MG63 (cell line): ENCODE results near the gene DAB1. TPM values are rescaled to one million over a fixed set of nuclear protein-coding genes. Genes with fewer than 3 reads are reported as not detected.

Experiments used
- DNase-seq: peaks from one replicate; pipeline ENCODE4 v3.0.0-alpha.2; 2020
- H3K27me3 ChIP-seq: fragments of 250-450 bp; sonication (Bioruptor Pico); 2 replicates; pipeline ENCODE4 v1.5.1; 2020; ENCODE audit warnings: mild to moderate bottlenecking, moderate library complexity
- H3K36me3 ChIP-seq: fragments of 250-450 bp; sonication (Bioruptor Pico); 2 replicates; pipeline ENCODE4 v1.5.1; 2020; ENCODE audit warnings: mild to moderate bottlenecking, moderate library complexity
- H3K4me3 ChIP-seq: fragments of 250-450 bp; sonication (Bioruptor Pico); 2 replicates; pipeline ENCODE4 v1.5.1; 2020; ENCODE audit warnings: mild to moderate bottlenecking, moderate library complexity
- H3K9me3 ChIP-seq: fragments of 250-450 bp; sonication (Bioruptor Pico); 2 replicates; pipeline ENCODE4 v1.5.1; 2020; ENCODE audit warnings: mild to moderate bottlenecking, moderate library complexity
- total RNA-seq: library from RNA; depleted of rRNA; stranded (reverse); fragments of >200 nt; shearing (Covaris generic); gene quantifications from 2 replicates; pipeline ENCODE4 v1.2.3, GENCODE V29; 2014; ENCODE audit warnings: low replicate concordance

DAB1 gene
- total RNA-seq, 1 experiment from 2014 or later: not detected

- DNase-seq: no peak
- H3K36me3 ChIP-seq: no peaks in the 10 kb centered on the region
- H3K4me3 ChIP-seq: no peak overlapping the region
- H3K9me3 ChIP-seq: no peaks in the 10 kb centered on the region
- H3K27me3 ChIP-seq: no peaks in the 10 kb centered on the region
Observed at GRCh38 chr1:57048856-57049255, 375.0 kb downstream of the DAB1 start.

DNA sequence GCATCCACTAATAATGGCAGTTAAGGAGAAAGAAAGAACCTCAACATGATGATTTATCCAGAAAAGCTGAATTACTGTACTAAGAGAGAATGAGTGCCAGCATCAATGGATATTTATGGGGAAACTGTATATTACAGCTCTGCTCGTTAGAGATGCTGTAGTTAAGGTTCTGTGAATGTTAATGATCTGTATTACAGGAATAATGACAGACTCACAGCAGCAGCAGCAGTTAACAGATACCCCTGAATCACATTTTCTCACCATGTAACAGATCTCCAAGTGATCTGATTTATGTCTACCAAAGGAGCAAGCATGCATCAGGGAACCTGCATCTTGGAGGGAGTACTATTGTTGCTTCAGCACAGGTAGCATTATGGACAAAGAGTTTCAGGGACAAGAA is 377.4 kb downstream of the DAB1 start:
- H3K27me3 ChIP-seq: no peaks in the 10 kb centered on the region
- no peaks in the 10 kb centered on the region for H3K9me3 ChIP-seq
- DNase-seq: no peak
- H3K36me3 ChIP-seq: no peaks in the 10 kb centered on the region
- H3K4me3 ChIP-seq: no peak overlapping the region

DNA sequence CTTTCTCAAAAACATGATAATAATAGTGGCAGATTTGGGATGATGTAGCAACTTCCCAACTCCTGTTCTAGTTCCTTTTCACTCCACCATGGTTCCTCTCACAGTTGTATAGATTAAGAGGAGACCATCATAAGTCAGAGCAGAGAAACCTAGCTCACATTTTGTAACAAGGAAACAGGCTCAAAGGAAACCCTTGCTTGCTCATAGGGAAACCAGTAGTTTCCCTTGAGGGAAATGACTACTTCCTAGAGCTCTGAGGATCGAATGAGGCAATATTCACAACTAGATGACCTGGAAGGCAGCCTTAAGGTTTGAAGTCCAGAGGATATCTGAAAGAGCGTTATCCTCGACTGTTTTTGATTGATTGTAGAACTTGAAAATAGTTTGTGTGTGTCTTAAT is 382.0 kb downstream of the DAB1 start:
- Histone ChIP-seq H3K9me3 (no peaks in the 10 kb centered on the region), H3K36me3 (no peaks in the 10 kb centered on the region), H3K27me3 (no peaks in the 10 kb centered on the region), H3K4me3 (no peak overlapping the region)
- DNase-seq: no peak

DNA sequence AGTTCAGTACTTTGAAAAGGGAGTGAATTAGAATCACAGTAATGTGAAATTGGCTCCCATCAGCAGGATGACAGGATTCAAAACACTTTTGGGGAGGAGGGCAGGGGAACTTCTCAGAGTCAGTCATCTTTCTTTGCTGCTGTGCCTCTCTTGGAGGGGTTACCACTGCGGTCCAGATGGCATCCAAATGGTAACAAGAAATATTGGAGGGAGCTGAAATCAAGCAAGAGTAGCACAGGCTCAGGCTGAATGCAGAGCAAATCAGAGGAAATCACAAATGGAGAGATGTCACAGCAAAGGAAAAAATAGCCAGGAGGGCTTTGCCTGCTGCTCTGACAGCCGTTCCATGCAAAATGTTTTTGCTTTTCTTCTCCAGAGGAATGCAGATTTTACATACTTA is 383.0 kb downstream of the DAB1 start:
- no peak for DNase-seq
- Histone ChIP-seq H3K27me3 (no peaks in the 10 kb centered on the region), H3K36me3 (no peaks in the 10 kb centered on the region), H3K9me3 (no peaks in the 10 kb centered on the region), H3K4me3 (no peak overlapping the region)

DNA sequence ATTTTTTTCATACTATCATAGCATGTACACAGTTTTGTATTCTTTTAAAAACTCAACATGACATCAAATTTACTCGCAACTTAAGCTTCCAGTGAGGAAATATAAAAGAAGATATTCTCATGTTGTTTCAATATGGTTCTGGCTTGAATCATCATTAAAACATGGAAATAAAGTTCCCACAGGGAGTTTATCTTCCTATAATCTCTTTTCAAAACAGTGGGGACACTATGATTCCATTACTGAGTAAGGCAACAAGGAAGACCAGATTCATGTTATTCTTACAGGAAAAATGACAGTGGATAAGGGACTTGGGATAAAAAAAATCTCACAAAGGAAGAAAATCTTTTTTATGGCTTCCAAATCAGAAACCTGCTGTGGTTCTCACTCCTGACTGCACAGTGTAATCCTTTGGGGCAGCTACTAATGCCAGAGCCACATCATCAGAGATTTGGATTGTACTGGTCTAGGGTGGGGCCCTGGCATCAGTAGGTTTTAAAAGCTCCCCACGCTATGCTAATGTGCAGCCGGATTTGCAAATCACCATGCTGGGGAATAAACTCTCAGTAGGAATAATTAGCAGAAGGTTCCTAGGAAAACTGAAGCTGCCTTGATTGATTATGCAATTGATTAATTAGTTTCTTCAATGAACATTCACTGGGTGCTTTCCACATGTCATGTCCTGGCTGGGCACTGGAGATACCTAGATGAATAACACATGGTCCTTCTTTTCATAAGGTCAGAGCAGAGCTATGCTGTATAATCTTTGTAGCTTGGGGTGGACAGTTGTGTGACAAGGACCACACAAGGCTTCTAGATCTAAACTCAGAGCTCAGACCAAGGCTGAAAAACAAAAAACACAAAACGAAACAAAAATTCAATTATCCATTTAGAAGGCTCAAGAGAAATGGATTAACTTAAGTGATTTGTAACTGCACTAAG is 386.9 kb downstream of the DAB1 start:
- Histone ChIP-seq H3K27me3 (no peaks in the 10 kb centered on the region), H3K36me3 (no peaks in the 10 kb centered on the region), H3K9me3 (no peaks in the 10 kb centered on the region), H3K4me3 (no peak overlapping the region)
- no peak for DNase-seq

DNA sequence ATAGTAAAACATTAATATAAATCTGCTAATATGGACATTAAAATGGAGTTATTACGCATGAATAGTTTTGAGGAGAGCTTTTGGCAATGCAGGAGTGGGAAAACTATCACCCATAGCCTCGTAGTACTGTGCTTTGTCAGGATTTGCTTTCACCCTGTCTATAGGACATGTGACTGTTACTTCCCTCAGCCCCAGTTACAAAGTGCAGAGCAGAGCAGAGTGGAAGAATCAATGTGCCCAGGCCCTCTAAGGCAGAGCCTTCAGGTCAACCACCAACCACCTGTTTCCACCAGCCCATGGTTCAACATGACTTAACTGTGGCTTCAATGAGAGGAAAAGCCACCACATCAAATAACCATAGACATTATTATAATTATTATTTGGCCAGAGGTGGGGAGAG is 389.1 kb downstream of the DAB1 start:
- Histone ChIP-seq H3K9me3 (no peaks in the 10 kb centered on the region), H3K27me3 (no peaks in the 10 kb centered on the region), H3K36me3 (no peaks in the 10 kb centered on the region), H3K4me3 (no peak overlapping the region)
- no peak for DNase-seq

GRCh38 chr1:57033222-57034001 is 390.4 kb downstream of the DAB1 start:
- Histone ChIP-seq H3K27me3 (no peaks in the 10 kb centered on the region), H3K4me3 (no peak overlapping the region), H3K36me3 (no peaks in the 10 kb centered on the region), H3K9me3 (no peaks in the 10 kb centered on the region)
- DNase-seq: no peak

GRCh38 chr1:57026624-57027354 is 397.1 kb downstream of the DAB1 start:
- Histone ChIP-seq H3K9me3 (no peaks in the 10 kb centered on the region), H3K36me3 (no peaks in the 10 kb centered on the region), H3K27me3 (no peaks in the 10 kb centered on the region), H3K4me3 (no peak overlapping the region)
- no peak for DNase-seq

DNA sequence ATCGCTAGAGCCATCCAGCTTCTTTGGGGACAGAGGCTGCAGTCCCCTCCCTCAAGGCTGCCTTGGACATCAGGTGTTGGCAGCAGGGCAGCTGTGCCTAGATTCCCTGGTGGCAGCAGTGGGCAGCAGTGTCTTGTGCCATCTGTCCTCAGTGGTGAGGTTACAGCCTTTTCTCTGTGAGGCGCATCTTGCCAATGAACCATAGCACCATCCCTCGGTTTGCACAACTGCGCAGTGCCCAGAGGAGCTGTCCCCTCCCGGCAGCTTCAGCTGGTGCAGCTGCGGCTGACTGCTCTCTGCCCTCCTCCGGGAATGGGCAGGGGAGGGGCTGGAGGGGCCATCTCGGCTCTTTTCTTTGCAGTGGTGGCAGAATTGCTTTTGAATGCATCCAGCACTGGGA is 399.0 kb downstream of the DAB1 start:
- no peaks in the 10 kb centered on the region for H3K9me3 ChIP-seq
- DNase-seq: no peak
- H3K27me3 ChIP-seq: no peaks in the 10 kb centered on the region
- H3K4me3 ChIP-seq: no peak overlapping the region
- H3K36me3 ChIP-seq: no peaks in the 10 kb centered on the region

GRCh38 chr1:57024428-57024827 is 399.4 kb downstream of the DAB1 start:
- H3K36me3 ChIP-seq: no peaks in the 10 kb centered on the region
- no peak for DNase-seq
- no peaks in the 10 kb centered on the region for H3K9me3 ChIP-seq
- H3K27me3 ChIP-seq: no peaks in the 10 kb centered on the region
- no peak overlapping the region for H3K4me3 ChIP-seq

DNA sequence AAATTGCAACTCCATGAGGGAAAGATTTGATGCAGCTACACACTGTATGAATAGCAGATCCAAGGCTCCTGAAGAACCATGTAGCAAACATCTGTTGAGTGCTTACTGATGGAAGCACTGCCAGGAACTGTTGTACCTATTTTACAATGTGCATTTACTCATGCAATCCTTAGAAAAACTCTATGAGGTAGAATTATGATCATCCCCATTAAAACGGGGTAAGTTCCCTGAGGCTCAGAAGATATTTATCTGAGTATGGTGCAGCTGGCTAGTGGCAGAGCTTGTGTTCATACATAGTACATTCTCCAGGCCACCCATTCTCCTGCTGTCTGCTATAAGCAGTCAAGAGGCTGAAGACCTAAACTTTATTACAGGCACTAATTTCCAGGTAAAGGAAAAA is 403.6 kb downstream of the DAB1 start:
- Histone ChIP-seq H3K36me3 (no peaks in the 10 kb centered on the region), H3K27me3 (no peaks in the 10 kb centered on the region), H3K9me3 (no peaks in the 10 kb centered on the region), H3K4me3 (no peak overlapping the region)
- DNase-seq: no peak

DNA sequence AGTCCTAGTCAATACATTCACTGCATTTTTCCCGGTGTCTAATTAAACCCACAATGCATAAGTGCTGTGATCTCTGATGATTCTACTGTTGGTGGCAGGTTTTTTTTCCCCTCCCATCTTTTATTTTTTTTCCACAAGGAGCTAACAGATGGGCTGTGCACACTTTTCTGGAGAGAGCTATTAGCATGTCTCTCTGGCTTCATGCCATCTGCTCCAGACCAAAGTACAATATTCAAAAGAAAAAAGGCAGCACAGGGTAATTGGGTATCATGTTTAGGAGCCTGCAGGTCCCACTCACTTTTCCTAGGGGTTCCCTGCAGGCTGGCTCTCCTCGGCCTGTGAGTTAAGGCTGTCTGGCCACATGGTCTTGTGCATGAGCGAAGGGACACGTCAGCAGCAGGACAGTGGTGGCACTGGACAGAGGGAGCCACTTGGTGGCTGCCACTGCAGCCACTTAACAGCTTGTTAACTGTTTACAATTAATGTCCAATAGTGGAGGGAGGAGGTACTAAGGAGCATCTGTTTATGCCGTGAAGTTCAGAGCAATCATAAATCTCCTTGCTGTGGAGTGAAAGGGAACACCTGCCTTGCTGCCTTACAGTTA is 404.5 kb downstream of the DAB1 start:
- Histone ChIP-seq H3K9me3 (no peaks in the 10 kb centered on the region), H3K36me3 (no peaks in the 10 kb centered on the region), H3K27me3 (no peaks in the 10 kb centered on the region), H3K4me3 (no peak overlapping the region)
- no peak for DNase-seq

- no peak for DNase-seq
- no peaks in the 10 kb centered on the region for H3K9me3 ChIP-seq
- no peak overlapping the region for H3K4me3 ChIP-seq
- H3K27me3 ChIP-seq: no peaks in the 10 kb centered on the region
- H3K36me3 ChIP-seq: no peaks in the 10 kb centered on the region
Observed at GRCh38 chr1:57018119-57018518, 405.7 kb downstream of the DAB1 start.

DNA sequence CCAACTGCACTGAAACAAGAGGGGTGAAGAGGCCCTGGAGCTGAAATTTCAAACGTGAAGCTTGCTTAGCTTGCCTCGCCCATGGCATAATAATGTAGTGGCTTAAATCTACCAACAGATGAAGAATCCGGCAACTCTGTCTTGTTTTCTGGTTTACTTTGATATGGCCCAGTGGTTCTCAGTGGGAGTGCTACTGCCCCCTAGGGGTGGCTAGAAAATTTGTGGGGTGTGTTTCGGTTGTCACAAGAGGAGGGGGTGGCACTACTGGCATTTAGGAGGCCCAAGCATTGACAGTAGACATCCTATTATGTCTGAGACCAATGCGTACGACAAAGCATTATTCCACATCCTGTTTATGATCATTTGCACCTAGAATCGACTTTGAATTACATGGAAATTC is 406.1 kb downstream of the DAB1 start:
- Histone ChIP-seq H3K27me3 (no peaks in the 10 kb centered on the region), H3K4me3 (no peak overlapping the region), H3K9me3 (no peaks in the 10 kb centered on the region), H3K36me3 (no peaks in the 10 kb centered on the region)
- DNase-seq: no peak

DNA sequence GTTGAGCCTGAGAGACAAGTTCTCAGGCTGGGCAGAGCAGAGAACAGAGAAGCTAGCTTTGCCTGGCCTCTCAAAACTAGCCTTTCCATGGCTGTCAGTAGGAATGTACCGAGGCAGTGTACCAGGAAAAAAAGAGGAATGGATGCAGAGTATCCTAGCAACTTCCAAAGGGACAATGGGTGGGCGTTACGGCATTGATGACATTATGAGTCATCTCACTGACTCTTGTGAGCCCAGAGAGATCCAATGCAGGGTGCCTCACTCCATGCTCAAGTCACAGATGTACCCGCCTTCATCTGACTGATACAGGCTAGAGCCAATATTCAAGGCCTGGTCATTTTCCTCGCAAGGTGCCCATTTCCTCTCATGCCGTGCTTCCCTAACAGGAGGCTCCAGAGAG is 406.7 kb downstream of the DAB1 start:
- DNase-seq: peak; percentile 1
- Histone ChIP-seq H3K36me3 (no peaks in the 10 kb centered on the region), H3K4me3 (no peak overlapping the region), H3K9me3 (no peaks in the 10 kb centered on the region), H3K27me3 (no peaks in the 10 kb centered on the region; the same call in 1 of the 2 replicates)

DNA sequence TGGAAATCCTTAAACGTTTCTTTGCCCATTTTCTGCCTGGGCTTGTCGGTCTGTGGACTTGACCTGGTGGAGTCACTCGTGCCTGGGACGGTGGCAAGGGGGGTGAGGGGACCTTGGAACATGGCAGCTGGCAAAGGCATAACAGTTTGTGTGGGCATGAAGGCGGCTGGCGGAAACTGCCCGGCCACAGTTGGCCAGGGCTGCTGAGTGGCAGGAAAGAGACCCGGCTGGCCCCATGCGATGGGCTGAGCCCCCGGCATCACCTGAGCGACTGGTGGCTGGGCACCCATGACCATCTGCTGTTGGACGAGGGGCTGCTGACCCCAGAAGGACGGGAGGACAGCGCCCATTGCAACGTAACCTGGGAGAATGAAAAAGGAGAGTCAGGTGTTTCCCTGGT is 408.8 kb downstream of the DAB1 start:
- no peaks in the 10 kb centered on the region for H3K36me3 ChIP-seq
- DNase-seq: no peak
- no peaks in the 10 kb centered on the region; the same call in 1 of the 2 replicates for H3K27me3 ChIP-seq
- H3K4me3 ChIP-seq: no peak overlapping the region
- no peaks in the 10 kb centered on the region for H3K9me3 ChIP-seq

- no peak overlapping the region for H3K4me3 ChIP-seq
- no peaks in the 10 kb centered on the region; the same call in 1 of the 2 replicates for H3K27me3 ChIP-seq
- no peak for DNase-seq
- no peaks in the 10 kb centered on the region for H3K36me3 ChIP-seq
- H3K9me3 ChIP-seq: no peaks in the 10 kb centered on the region
Observed at GRCh38 chr1:57013522-57013921, 410.3 kb downstream of the DAB1 start.
